ENCODE measurements around the gene FCRL3. TPM values are rescaled to one million over a fixed set of nuclear protein-coding genes. Genes with fewer than 3 reads are reported as not detected.

The FCRL3 gene
- total and polyA plus RNA-seq, 8 donors: 0.17 to 0.84 (median 0.53) TPM

- no peak for DNase-seq
- Histone ChIP-seq H3K27ac (no peak overlapping the region), H3K36me3 (no peaks in the 10 kb centered on the region), H3K4me3 (no peak overlapping the region), H3K27me3 (no peaks in the 10 kb centered on the region), H3K9me3 (no peaks in the 10 kb centered on the region), H3K4me1 (no peaks in the 10 kb centered on the region)
- intact Hi-C loops (cut with DNase I): no loop called here
- no peak for ATAC-seq
- TF ChIP-seq CTCF (IDR thresholded peaks at IDR 0.05): no peak
These were observed 40.9 kb downstream of the FCRL3 start for GRCh38 chr1:157659576-157660247.

- ATAC-seq: no peak
- Histone ChIP-seq H3K27ac (no peak overlapping the region), H3K9me3 (no peaks in the 10 kb centered on the region), H3K27me3 (no peaks in the 10 kb centered on the region), H3K4me1 (peaks cover 0 to 1% of the 10 kb centered on the region in 2 donors), H3K4me3 (no peak overlapping the region), H3K36me3 (no peaks in the 10 kb centered on the region)
- no peak for TF ChIP-seq CTCF (IDR thresholded peaks at IDR 0.05)
- DNase-seq: no peak
- intact Hi-C loops (cut with DNase I): no loop called here
These were observed 42.0 kb downstream of the FCRL3 start for GRCh38 chr1:157658571-157658970.

- Histone ChIP-seq H3K9me3 (no peaks in the 10 kb centered on the region), H3K4me3 (no peak overlapping the region), H3K36me3 (no peaks in the 10 kb centered on the region), H3K4me1 (peaks cover 0 to 13% of the 10 kb centered on the region in 2 donors), H3K27ac (no peak overlapping the region), H3K27me3 (peaks cover 0 to 20% of the 10 kb centered on the region in 2 donors)
- TF ChIP-seq CTCF (IDR thresholded peaks at IDR 0.05): no peak
- DNase-seq (no peak), ATAC-seq (no peak)
- intact Hi-C loops (cut with DNase I): no loop called here
These were observed 47.1 kb downstream of the FCRL3 start for GRCh38 chr1:157653494-157653873.

DNA sequence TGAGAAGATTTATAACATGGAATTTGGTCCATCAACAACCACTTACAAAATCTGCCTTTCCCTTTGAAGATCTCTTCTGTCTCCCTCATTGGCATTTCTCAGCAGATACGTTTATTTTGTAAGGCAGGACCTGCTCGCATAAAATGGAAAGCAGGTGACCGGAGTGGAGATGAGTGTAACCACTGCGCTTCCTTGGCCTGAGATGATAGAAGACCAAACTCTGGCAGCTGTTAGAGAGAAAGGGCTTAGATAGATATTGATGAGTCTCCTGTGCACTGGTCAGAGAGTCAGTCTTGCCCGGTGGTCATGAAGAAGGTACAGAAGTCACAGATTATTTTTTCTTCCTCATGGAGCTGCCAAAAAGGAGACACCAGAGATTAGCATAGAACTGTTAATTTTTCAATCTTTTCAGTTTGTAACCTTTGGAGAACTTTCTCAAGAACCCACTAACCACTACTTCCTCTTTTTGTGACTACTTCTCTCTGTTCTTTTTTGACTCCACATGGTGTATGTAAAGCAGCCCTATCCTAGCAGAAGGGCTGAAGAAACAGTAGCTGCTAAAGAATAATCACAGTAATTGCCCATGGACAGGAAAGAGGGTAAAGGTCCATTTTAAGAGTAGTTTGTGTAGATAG, 47.6 kb downstream of the FCRL3 start:
- Histone ChIP-seq H3K36me3 (no peaks in the 10 kb centered on the region), H3K4me1 (peaks cover 0 to 13% of the 10 kb centered on the region in 2 donors), H3K27me3 (peaks cover 0 to 20% of the 10 kb centered on the region in 2 donors), H3K27ac (no peak overlapping the region), H3K4me3 (no peak overlapping the region), H3K9me3 (no peaks in the 10 kb centered on the region)
- no peak for TF ChIP-seq CTCF (IDR thresholded peaks at IDR 0.05)
- intact Hi-C loops (cut with DNase I): no loop called here
- no peak for DNase-seq
- peak; percentile 35 for ATAC-seq

- Histone ChIP-seq H3K4me1 (peaks cover 0 to 9% of the 10 kb centered on the region in 2 donors), H3K27ac (no peak overlapping the region), H3K9me3 (no peaks in the 10 kb centered on the region), H3K36me3 (no peaks in the 10 kb centered on the region), H3K4me3 (no peak overlapping the region), H3K27me3 (peaks cover 0 to 20% of the 10 kb centered on the region in 2 donors)
- ATAC-seq: no peak
- no peak for TF ChIP-seq CTCF (IDR thresholded peaks at IDR 0.05)
- DNase-seq: no peak
- intact Hi-C loops (cut with DNase I): no loop called here
These were observed 52.3 kb downstream of the FCRL3 start for GRCh38 chr1:157648317-157648716.

Data from left lung (tissue), 10 donors.